ENCODE results near the gene FAM163B. TPM values are rescaled to one million over a fixed set of nuclear protein-coding genes. Genes with fewer than 3 reads are reported as not detected.

FAM163B gene
- total RNA-seq, 4 donors from 2014 or later = not detected

DNA sequence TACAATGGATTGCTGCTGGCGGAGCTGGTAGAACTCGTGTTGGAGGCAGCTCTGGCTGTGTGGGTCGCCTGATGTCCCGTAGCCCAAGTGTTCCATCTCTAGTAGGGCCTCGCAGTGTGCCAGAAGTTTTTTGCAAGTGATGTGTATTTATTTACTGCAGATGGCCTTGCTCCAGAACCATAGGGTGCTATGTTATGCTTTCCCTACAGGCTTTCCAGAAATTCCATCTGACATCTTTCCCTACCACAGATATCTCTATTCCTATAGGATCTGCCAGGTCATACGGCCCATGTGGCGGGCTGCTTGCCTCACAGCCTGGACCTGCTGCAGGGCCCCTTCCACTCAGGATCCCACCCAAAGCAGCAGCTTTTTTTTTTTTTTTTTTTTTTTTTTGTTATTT, 57.7 kb downstream of the FAM163B start:
- intact Hi-C loops (cut with DNase I; ENCODE audit: low total_unique reads) = no loop called here
- TF ChIP-seq, protein P1, sequence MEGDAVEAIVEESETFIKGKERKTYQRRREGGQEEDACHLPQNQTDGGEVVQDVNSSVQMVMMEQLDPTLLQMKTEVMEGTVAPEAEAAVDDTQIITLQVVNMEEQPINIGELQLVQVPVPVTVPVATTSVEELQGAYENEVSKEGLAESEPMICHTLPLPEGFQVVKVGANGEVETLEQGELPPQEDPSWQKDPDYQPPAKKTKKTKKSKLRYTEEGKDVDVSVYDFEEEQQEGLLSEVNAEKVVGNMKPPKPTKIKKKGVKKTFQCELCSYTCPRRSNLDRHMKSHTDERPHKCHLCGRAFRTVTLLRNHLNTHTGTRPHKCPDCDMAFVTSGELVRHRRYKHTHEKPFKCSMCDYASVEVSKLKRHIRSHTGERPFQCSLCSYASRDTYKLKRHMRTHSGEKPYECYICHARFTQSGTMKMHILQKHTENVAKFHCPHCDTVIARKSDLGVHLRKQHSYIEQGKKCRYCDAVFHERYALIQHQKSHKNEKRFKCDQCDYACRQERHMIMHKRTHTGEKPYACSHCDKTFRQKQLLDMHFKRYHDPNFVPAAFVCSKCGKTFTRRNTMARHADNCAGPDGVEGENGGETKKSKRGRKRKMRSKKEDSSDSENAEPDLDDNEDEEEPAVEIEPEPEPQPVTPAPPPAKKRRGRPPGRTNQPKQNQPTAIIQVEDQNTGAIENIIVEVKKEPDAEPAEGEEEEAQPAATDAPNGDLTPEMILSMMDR (IDR thresholded peaks at IDR 0.05) = no peak
- no peak for TF ChIP-seq POLR2A (IDR thresholded peaks at IDR 0.05)
- DNase-seq (ENCODE audit: low spot score in 2 of 2) = no peak
- WGBS, 2 donors = 72 to 79% methylated on average over 7 of the region's 7 CpGs
- no peak overlapping the region for H3K4me3 ChIP-seq (ENCODE audit: low read depth, poor library complexity, severe bottlenecking)

DNA sequence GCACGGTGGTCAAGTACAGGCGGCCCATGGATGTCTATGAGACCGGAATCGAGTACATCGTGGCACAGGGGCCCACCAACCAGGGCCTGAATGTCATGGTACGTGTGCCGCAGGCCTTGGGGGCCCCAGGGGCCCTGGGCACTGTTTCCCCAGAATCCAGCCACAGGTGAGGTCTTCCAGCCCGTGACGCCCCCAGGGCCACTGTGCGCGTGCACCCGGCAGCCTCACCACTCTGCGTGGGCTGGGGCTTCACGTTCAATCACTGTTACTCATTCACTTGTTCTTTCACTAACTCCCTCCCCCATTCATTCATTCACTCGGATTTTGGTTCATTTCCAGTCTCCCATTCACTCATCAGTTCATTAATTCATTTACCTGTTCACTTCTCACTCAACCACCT, 62.1 kb downstream of the FAM163B start:
- no peak for DNase-seq (ENCODE audit: low spot score in 2 of 2)
- no peak for TF ChIP-seq POLR2A (IDR thresholded peaks at IDR 0.05)
- TF ChIP-seq, protein P1 (IDR thresholded peaks at IDR 0.05) = no peak
- 85 to 90% methylated on average over 15 of the region's 15 CpGs for WGBS, 2 donors
- no peak overlapping the region for H3K4me3 ChIP-seq (ENCODE audit: low read depth, poor library complexity, severe bottlenecking)
- intact Hi-C loops (cut with DNase I; ENCODE audit: low total_unique reads) = no loop called here

DNA sequence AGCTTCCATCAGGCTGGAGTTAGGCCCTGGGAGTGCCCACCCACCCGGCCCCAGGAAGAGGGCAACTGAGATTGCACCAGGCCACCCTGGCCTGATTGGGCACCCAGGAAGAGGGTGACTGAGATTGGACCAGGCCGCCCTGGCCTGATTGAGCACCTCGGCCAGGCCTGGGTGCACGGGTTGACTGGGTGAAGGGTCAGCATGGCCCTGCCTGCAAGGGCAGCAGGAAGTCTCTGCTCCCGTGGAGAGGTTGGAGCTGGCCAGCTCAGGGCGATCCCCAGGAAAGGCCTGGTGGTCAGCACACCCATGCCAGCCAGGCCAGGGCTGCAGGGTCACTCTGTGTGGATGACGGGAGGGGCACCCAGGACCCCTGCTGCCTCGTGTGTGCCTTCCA, 62.9 kb downstream of the FAM163B start:
- 73 to 86% methylated on average over 4 to 7 of the region's 8 CpGs for WGBS, 2 donors
- no peak overlapping the region for H3K4me3 ChIP-seq (ENCODE audit: low read depth, poor library complexity, severe bottlenecking)
- DNase-seq (ENCODE audit: low spot score in 2 of 2) = no peak
- TF ChIP-seq POLR2A (IDR thresholded peaks at IDR 0.05) = no peak
- TF ChIP-seq, protein P1 (IDR thresholded peaks at IDR 0.05) = no peak
- intact Hi-C loops (cut with DNase I; ENCODE audit: low total_unique reads) = no loop called here

DNA sequence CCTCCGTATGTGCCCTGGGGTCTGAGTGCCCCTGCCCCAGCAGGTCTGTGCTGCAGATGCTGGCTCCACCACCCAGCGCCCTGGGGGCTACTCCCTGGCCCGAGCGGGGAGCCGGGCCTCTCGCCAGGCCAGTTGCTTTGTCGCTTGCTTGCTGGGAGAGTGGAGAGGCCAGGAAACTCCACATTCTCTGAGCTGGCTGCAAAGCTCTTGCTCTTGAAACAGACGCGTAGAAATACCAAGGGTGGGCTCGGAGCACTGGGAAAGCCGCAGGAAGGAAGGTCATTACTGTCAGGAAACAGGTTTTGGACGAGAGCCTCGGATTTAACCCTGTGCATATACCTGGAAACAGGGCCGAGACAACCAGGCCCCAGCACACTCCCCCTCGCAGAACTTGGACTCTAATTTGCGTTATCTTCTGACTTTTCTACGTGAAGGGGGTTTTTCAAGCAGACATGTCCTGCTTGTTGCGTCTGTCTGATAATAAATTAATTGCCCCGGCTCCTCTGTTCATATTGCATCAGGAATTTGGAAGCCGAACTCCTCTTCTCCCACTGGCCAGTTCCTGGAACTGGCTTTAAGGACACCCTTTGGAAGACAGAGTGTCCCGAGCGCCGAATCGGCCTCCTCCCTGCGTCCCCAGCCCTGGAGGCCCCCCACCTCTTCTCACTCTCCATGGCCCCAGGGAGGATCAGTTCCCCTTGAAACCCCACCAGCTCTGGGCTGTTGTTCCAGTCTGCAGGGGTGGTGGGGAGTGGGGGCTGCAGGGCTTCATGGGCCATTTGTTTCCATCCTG, 63.5 kb downstream of the FAM163B start:
- no peak for DNase-seq (ENCODE audit: low spot score in 2 of 2)
- TF ChIP-seq, protein P1 (IDR thresholded peaks at IDR 0.05) = no peak
- TF ChIP-seq POLR2A (IDR thresholded peaks at IDR 0.05) = no peak
- H3K4me3 ChIP-seq (ENCODE audit: low read depth, poor library complexity, severe bottlenecking) = no peak overlapping the region
- intact Hi-C loops (cut with DNase I; ENCODE audit: low total_unique reads) = no loop called here
- WGBS, 2 donors = 55 to 67% methylated on average over 24 to 25 of the region's 25 CpGs

DNA sequence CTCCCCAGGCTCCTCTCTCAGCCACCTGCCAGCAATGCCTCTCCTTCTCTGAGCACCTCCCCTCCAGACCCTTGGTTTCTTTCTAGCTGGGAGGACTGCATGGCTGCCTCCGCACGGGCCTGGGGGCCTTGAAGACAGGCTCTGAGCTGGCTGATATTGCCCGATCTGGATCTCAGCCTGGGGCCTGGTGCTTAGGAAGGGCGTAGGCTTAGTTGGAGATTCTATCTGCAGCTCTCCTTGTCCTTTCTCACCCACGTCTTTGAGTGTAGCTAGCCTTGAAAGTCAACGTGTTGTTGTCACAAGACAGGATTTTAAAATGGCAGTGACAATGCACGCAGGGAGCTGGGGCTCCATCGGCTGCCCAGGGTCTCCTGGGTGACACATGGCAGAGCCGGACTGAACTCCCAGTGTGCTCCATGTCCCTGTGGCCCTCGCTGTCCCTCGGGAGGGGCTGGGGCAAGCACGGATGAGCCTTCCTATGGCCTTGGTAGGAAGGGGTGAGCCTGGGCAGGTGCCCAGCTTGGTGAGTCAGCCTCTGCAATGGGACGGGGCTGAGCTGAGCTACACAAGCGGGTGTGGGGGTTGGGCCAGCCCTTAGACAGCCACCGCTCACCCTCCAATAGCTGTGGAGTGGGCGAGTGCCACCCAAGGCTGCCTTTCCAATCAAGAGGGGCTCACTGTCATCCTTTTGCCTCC, 65.3 kb downstream of the FAM163B start:
- WGBS, 2 donors = 62 to 66% methylated on average over 16 of the region's 16 CpGs
- DNase-seq (ENCODE audit: low spot score in 2 of 2) = no peak
- intact Hi-C loops (cut with DNase I; ENCODE audit: low total_unique reads) = no loop called here
- no peak overlapping the region for H3K4me3 ChIP-seq (ENCODE audit: low read depth, poor library complexity, severe bottlenecking)
- TF ChIP-seq POLR2A (IDR thresholded peaks at IDR 0.05) = no peak
- TF ChIP-seq, protein P1 (IDR thresholded peaks at IDR 0.05) = no peak
